HG03354 (cell line): Measurements from ENCODE around the gene TOR4A.
A peak's percentile ranks its signal among the peaks of the same experiment; 100 is the strongest.
"Not testable (repeated sequence)": the region's sequence is repeated elsewhere in the genome, so short reads cannot be mapped to it uniquely, and the experiment has no call there.

Source experiments
- ATAC-seq: cut with Tn5 transposase; IDR thresholded peaks from one replicate; pipeline ENCODE4 v1.9.1; 2021; ENCODE audit warnings: mild to moderate bottlenecking; ENCODE audit not compliant: unreplicated experiment, poor library complexity, severe bottlenecking

TOR4A gene

GRCh38 chr9:137237759-137238726, 39.5 kb upstream of the TOR4A start:
- ATAC-seq, result no peak

- ATAC-seq, result not testable (repeated sequence)
Measured at GRCh38 chr9:137239541-137240200, 37.9 kb upstream of the TOR4A start.

- ATAC-seq, result peak; percentile 33
Measured at GRCh38 chr9:137240318-137240840, 37.1 kb upstream of the TOR4A start.

- peak; percentile 77 for ATAC-seq
Measured at GRCh38 chr9:137240841-137241489, 36.6 kb upstream of the TOR4A start, which contains the start of gene TUBB4B. TUBB4B (plus strand) TSS chr9:137241287; CDS start chr9:137241361, 74 bp downstream.

GRCh38 chr9:137241490-137242268, 35.8 kb upstream of the TOR4A start:
- peak; percentile 1 for ATAC-seq

- no peak for ATAC-seq
Measured at GRCh38 chr9:137242269-137243203, 35.0 kb upstream of the TOR4A start.

- not testable (repeated sequence) for ATAC-seq
Measured at GRCh38 chr9:137243266-137243625, 34.3 kb upstream of the TOR4A start.

- no peak for ATAC-seq
Measured at GRCh38 chr9:137243626-137244485, 33.7 kb upstream of the TOR4A start.

GRCh38 chr9:137244486-137245449, 32.8 kb upstream of the TOR4A start:
- no peak for ATAC-seq

- no peak for ATAC-seq
Measured at GRCh38 chr9:137245450-137246421, 31.8 kb upstream of the TOR4A start.

GRCh38 chr9:137247135-137247915, 30.2 kb upstream of the TOR4A start:
- no peak for ATAC-seq

- no peak for ATAC-seq
Measured at GRCh38 chr9:137247916-137248175, 29.7 kb upstream of the TOR4A start.

- ATAC-seq, result no peak
Measured at GRCh38 chr9:137250329-137251193, 27.0 kb upstream of the TOR4A start.

- no peak for ATAC-seq
Measured at GRCh38 chr9:137251194-137251461, 26.4 kb upstream of the TOR4A start, which contains the start of gene STPG3. STPG3 (plus strand) TSS chr9:137251286; CDS start chr9:137251287, 1 bp downstream.
